ENCODE results near the gene IER2.
"Not testable (repeated sequence)": the region's sequence is repeated elsewhere in the genome, so short reads cannot be mapped to it uniquely, and the experiment has no call there.

Gene IER2

GRCh38 chr19:13198634-13199033, 48.4 kb downstream of the IER2 start:
- no peak for DNase-seq (ENCODE audit: low read depth in 2 of 2)

- not testable (repeated sequence) for DNase-seq (ENCODE audit: low read depth in 2 of 2)
These were observed 51.9 kb downstream of the IER2 start for GRCh38 chr19:13202112-13202511.

Measured in activated CD8-positive, alpha-beta memory T cell treated with anti-CD3 and anti-CD28 coated beads for 4 hours (primary cell).